HG02610 (cell line): ENCODE measurements around the gene ZNF292.
"Not testable (repeated sequence)": the region's sequence is repeated elsewhere in the genome, so short reads cannot be mapped to it uniquely, and the experiment has no call there.

Source experiments
- ATAC-seq: cut with Tn5 transposase; IDR thresholded peaks from one replicate; pipeline ENCODE4 v1.9.1; 2021; ENCODE audit warnings: mild to moderate bottlenecking, moderate library complexity; ENCODE audit not compliant: unreplicated experiment

Gene ZNF292

GRCh38 chr6:87157596-87157995 is 2.2 kb downstream of the ZNF292 start:
- ATAC-seq: not testable (repeated sequence)

DNA sequence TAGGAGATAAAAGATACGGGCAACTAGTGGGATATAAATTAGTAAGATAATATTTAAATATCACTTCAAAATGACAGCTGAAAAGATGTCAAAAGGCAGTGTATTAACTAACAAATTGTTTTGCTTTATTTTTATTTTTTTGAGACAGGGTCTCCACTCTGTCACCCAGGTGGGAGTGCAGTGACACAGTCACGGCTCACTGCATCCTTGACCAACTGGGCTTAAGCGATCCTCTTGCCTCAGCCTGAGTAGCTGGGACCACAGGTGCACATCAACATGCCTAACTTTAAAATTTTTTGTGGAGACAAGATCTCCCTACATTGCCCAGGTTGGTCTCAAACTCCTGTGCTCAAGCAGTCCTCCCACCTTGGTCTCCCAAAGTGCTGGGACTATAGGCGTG is 5.9 kb downstream of the ZNF292 start:
- ATAC-seq: no peak

DNA sequence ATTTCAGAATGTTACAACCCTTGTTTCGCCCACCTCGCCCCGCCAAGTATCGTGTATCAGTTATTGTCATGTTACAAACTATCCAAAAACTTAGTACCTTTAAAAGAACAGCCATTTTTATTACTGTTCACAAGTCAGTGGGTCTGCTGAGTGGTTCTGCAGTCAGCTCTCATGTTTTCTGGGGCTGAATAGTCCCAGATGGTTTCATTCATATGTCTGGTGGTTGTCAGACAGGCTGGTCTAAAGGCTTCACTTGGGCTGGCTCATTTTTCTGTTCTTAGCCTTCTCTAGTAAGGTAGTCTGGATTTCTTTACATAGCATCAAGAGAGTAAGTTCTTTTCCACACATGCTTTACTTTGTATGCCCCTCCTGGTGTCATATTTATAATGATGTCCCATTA is 8.6 kb downstream of the ZNF292 start:
- peak; percentile 53 for ATAC-seq

GRCh38 chr6:87164506-87164905 is 9.1 kb downstream of the ZNF292 start:
- no peak for ATAC-seq

DNA sequence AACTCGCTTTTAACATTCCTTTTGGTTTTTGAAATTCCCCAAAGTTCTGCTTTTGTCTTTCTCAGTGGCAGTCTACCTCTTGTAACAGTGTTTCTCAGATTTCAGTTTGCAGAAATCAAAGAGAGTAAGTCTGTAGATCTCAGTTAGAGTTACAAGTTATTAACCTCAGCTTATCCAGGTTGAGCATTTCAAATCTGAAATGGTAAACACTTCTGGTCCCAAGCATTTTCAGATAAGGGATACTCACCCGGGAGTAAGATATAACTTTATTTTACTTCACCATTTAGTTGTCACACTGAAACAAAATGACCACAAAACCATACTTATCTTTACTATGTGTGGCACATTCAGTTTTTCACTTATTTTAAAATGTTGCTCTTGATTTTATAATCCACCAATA is 9.8 kb downstream of the ZNF292 start:
- no peak for ATAC-seq

- no peak for ATAC-seq
These were observed 16.7 kb downstream of the ZNF292 start for GRCh38 chr6:87171938-87172633.

DNA sequence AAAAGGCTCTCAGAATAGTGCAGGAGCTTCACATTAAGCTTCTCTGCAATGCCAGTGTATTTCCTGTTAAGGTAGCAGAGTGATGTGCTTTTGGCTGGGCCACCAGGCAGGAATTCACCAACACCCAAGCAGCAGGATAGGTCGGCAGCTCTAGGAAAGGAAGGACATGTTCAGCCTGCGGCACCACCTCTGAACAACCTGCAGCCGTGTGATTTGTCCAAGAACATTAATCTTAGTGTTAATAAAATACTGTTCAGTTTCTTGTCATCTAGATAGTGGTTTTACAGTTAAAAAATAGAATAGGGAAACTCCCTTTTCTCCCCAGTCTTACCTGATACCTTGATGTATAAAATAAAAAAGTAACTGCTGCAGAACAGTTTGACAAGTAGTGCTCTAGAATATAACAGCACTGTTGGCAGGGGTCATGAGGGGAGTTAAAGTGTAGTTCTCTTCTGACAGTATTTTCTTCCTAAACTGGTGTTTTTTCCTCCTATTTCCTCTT is 18.8 kb downstream of the ZNF292 start:
- no peak for ATAC-seq

DNA sequence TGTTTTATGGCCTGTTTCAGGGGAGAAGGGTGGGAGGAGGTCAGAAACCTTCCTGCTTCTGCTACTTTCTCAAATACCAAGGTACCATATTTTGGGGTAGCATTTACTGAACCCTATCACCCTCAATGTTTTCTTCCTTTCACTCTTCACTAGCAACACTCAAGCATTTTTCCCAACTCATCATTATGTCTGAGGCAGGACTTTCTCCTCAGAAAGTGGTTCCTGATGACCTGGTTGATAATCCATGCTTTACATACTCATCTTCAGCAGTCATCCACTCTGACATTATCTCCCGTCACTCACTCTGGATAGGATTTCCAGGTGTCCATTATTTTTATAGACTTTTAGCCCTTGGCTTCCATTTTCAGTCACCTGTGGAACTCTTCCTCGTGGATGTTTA is 21.1 kb downstream of the ZNF292 start:
- no peak for ATAC-seq

GRCh38 chr6:87180105-87180728 is 24.9 kb downstream of the ZNF292 start:
- ATAC-seq: no peak

- ATAC-seq: peak; percentile 5
These were observed 26.5 kb downstream of the ZNF292 start for GRCh38 chr6:87181903-87182302.

DNA sequence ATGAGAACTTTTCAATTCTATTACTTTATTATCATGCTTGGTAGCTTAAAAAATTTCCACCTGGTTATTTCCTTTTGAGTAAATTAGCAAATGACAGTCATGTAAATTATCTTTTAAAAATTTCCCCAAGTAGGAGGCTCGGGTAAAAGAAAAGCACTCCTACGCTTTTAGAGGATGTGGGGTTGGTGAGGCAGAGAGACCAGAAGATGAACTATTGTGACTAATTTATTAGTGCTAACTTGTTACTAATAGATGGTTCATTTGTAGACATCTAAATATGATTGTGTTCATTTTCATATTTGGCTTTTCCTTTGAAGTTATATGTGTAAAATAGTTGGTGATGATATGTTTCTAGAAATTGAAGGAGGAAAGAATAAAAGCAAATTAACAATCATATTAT is 27.0 kb downstream of the ZNF292 start:
- peak; percentile 87 for ATAC-seq

GRCh38 chr6:87182940-87183339 is 27.6 kb downstream of the ZNF292 start:
- peak; percentile 36 for ATAC-seq

- peak; percentile 47 for ATAC-seq
These were observed 28.3 kb downstream of the ZNF292 start for GRCh38 chr6:87183687-87184086.

- no peak for ATAC-seq
These were observed 29.4 kb downstream of the ZNF292 start for GRCh38 chr6:87184762-87185250.

DNA sequence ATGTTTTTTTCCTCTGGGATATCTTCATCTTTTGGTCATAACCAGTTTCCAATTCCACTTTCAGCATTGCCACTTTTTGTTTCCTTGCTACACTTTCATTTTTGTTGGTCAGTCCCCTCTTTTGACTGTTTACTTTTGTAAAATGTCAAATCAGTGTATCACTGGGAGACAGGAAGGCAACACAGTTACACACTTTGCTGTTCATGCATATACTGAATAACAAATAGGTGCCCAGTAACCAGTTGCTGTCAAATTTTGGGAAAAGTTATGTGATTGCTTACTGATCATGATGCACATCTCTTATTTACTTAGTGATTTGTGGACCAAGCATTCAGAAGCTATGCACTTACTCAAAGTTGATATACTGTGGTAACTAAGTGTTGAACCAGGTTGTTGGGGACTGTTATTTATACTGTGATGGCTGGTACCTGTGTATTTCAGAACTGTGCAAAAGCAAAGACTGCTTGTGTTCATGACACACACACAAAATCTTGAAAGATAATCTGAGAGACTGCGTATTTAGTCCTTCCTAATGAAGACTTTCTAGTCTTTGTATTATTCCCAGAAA is 41.0 kb downstream of the ZNF292 start:
- no peak for ATAC-seq

DNA sequence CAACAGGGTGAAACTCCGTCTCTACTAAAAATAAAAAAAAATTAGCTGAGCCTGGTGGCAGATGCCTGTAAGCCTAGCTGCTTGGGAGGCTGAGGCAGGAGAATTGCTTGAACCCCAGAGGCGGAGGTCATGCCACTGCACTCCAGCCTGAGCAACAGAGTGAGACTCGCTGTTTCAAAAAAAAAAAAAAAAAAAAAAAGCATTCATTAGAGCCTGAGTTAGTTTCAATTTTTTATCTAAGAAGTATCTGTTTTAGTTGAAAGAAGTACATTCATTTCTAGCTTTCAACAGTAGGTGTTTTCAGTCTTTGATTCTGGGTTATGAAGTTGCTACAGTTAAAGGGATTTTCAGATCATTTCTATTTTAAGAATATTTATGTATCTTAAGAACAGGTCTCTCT is 42.2 kb downstream of the ZNF292 start:
- ATAC-seq: peak; percentile 82

- peak; percentile 1 for ATAC-seq
These were observed 42.9 kb downstream of the ZNF292 start for GRCh38 chr6:87198022-87198810.

DNA sequence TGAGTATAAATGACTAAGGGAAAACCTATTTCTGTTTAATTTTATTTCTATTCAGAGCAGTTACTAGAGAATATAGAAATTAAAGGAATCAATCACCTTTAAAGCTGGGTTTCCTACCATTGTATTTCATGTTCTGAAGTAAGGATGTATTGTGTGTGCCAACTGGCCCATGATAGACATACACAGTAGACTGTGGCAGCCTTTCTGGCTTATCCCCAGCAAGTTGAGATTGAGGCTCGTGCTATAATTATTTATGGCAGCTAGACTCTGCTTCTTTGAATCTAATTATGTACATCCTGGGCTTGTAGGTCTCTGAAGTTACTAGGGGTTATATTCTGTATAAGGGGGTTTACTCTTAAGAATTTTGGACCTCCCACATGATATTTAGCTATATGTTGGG is 44.4 kb downstream of the ZNF292 start:
- no peak for ATAC-seq

- ATAC-seq: no peak
These were observed 45.3 kb downstream of the ZNF292 start for GRCh38 chr6:87200469-87201175.

DNA sequence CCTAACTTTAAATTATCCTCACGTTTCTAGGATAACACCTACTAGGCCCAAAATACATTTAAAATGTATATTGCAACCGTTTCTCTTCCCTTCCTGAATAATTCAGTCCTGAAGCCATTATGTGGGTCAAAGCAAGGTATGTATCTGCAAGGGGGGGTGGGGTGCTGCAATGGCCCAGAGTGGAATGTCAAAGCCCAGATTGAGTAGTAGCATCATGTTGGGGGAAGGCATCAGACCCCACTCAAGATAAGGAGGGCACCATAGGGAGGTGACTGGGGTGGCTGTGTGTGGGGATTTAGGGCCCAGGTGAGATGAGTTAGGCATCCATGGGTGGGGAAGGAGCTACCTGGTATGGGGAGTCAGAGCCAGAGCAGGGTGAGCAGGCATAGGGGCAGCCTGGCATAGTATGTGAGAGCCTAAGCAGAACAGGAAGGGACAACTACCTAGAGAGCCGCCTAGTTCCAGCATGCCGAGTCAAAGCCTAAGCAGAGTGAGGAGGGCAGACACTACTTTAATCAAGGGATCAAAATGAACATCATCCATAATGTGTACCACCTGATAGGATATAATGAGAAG is 48.2 kb downstream of the ZNF292 start:
- ATAC-seq: no peak
